Activated gamma-delta T cell treated with anti-CD3 and anti-CD28 coated beads, Interleukin-2, amount 50 U/mL, for 16 hours (primary cell): ENCODE measurements around the gene KCTD10.

Experiments
- DNase-seq: peaks from one replicate; pipeline ENCODE4 v3.0.0-alpha.2; 2020; ENCODE audit warnings: low read depth

Gene KCTD10

DNA sequence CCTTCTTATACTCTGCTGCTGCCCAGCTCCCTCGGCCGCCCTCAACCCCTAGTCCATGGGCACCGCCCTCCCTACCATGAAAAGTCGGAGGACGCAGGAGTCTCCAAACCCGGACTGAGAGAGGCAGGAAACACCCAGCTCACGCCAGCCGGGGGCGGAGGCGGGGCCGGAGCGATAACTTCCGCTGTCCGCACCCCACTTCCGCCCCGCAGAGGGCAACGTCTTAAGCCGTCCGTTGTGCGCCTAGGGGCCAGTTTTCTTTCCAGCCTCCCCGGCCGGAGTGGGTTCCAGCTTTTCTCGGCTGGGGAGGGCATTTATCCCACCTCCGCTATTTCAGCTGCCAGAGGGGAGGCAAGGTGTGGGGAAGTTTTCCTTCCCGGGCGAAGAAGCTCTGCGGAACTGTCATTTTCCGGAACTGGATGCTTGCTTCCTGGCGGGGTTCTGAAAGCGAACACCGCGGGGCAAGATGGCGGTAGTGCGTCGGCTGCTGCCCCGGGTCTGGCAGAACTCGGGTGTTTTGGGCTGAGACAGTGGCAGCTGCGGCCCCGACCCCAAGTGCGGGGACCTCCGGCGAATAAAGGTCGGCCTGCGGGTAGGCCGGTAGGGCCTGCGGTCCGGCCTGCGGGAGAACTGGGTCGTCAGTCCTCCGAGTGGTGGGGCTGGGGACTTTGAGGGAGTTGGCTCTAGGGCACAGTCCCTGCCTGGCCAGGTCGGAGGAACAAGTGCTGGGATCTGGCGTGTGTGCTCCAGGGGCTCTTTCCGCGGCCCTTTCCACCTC lies at the start of gene KCTD10, which contains the start of gene UBE3B:
Gene KCTD10, minus strand, starts transcription at position 116 of the 778 bp plus-strand sequence. Its CDS starts 38 bp downstream, at position 78.
Gene UBE3B, plus strand, starts transcription at position 450 of the 778 bp plus-strand sequence. CDS start 5,918 bp downstream, outside the sequence.
- DNase-seq, result peak; percentile 78

DNA sequence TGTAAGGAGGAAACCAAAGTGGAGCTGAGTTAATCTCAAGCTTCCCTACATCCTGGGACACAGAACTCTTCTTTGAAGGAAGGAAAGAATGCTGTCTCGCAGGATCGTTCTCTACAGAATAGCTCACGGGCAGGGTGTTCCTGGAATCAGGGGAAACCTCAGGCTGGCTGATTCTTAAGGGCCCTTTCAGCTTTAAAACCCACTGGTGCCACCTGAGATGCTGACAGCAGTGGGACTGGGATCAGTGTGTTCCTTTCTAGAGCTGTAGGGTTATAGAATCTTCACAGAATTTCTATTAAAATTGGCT lies 48.1 kb upstream of the KCTD10 start:
- DNase-seq, result no peak

- no peak for DNase-seq
These were observed 47.6 kb upstream of the KCTD10 start for GRCh38 chr12:109524466-109525278.

DNA sequence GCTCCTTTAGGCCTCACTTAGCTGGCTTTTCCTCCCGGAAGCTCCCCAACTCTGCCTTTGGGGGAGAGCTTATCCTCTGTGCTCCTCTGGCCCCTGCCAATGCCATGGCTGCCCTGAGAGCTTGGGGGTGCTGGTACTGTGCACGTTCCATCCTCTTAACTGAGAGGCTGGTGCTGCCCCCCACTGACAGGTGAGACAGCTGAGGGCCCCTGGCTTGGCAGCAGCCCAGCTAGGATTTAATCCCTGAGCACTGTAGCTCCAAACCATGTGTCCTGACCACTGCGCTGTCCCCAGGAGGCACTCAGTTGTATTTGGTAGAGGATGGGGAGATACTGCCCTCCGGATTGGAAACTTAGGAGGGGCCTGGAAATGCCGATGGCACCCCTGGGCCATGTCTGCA lies 46.4 kb upstream of the KCTD10 start:
- DNase-seq, result no peak

- DNase-seq, result no peak
These were observed 46.0 kb upstream of the KCTD10 start for GRCh38 chr12:109523071-109523470.

DNA sequence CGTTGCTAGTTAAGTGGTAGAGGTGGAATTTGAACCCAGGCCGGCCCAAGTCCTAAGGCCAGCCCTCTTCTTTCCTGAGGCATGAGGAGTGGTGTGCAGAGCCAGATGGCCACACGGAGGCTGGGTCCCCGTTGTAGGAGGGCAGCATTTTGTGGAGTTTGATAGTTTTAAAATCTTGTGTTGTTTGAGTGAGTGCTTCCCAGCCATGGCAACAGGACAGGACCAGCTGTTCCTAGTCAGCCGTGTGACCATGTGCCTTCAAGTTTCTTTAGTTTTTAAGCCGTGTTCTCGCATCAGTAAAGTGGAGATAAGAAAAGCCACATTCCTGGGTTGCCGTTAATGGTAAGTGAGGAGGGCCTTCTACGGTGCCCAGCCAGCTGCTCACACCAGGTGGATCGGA lies 44.7 kb upstream of the KCTD10 start:
- DNase-seq, result no peak

DNA sequence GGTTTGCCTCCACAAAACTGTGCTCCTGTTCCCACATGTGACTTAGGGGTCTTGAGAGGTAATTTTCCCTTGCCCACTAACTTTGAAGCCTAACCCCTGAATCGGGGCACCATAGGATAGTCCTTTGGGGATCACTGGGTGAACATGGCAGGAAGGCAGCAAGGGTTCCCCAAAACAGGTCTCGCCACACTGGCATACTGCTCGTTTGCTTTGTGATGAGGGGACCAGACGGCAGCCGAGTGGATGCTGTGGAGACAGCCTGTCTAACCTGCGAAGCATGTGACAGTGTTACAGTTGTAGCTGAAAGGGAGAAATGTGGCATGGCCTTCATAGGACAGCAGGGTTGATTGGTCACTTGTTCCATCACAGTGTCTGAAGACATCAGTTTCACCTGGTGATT lies 42.7 kb upstream of the KCTD10 start:
- DNase-seq, result no peak

GRCh38 chr12:109518820-109519665 lies 41.9 kb upstream of the KCTD10 start:
- DNase-seq, result peak; percentile 33

- no peak for DNase-seq
These were observed 40.5 kb upstream of the KCTD10 start for GRCh38 chr12:109517619-109518018.

- no peak for DNase-seq
These were observed 36.9 kb upstream of the KCTD10 start for GRCh38 chr12:109513977-109514376.

DNA sequence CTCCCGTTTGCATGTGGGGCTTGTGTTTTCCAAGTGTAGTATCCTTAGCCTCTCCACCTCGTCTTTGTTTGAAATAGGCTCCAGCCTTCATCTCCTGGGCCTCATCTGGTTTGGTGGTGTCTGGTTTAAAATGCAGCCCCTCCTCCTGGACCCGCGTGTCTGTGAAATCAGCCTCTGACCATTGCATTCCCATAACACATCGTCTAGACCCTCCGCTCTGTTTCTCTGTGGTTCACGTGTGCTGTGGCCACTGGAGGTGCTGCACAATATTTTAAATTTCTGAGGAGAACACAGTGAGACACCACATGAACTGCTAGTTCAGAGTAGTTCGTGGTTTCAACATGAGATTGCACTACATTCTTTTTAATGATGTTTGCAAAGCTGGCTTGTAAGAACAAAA lies 36.0 kb upstream of the KCTD10 start:
- DNase-seq, result no peak

- DNase-seq, result no peak
These were observed 35.5 kb upstream of the KCTD10 start for GRCh38 chr12:109512608-109513007.

- DNase-seq, result no peak
These were observed 33.1 kb upstream of the KCTD10 start for GRCh38 chr12:109510196-109510595.

DNA sequence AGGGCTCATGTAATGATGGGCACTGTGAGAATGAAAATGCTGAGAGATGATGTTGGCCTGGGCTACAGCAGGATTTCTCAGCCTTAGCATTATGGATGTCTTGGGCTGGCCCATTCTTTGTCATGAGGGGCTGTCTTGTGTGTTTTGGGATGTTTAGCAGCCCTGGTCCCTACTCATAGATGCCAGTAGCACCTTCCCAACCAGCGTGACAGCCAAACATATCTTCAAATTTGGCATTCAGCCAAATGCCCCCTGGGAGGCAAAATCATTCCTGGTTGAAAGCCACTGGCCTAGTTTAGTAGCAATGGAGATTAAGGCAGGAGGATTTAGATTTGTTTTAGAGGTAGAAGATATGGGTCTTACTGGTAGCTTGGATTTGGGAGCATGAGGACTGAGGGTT lies 27.0 kb upstream of the KCTD10 start:
- no peak for DNase-seq

DNA sequence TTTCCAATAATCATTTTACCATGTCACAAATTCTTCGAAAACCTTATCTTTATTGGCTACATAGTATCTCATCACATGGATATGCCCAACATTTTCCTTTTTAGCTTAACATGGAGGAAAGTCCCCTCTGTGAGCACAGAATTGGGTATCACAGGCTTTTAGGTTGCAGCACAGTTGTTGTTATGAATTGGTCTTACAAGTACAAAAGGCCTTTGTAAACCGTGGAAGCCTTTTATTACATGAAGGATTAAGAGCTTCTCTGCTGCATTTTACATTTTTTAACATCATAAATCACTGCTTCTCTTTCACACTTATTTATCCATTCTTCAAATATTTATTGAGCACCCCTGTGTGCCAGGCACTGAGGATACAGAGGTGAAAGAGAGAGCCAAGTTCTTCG lies 26.5 kb upstream of the KCTD10 start:
- DNase-seq, result no peak

- DNase-seq, result no peak
These were observed 25.2 kb upstream of the KCTD10 start for GRCh38 chr12:109502332-109502731.

GRCh38 chr12:109501299-109501698 lies 24.2 kb upstream of the KCTD10 start:
- DNase-seq, result no peak

- no peak for DNase-seq
These were observed 23.5 kb upstream of the KCTD10 start for GRCh38 chr12:109500406-109501185.

DNA sequence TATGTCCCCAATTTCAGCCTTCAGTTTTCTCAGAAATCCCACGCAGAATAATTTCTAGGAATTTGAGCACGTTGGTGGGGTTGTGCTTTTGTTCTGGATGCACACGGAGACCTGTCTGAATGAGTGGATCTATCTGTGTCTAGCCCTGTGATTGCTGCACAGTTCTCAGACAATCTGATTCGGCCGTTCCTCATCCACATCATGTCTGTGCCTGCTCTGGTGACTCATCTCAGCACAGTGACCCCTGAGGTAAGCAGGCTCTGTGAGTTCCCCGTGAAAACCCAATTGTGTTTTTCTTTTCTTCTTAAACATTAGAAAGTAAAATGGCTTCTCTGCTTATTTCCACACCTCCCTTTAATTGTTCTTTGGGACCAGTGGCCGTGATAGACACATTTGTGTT lies 20.6 kb upstream of the KCTD10 start:
- no peak for DNase-seq

DNA sequence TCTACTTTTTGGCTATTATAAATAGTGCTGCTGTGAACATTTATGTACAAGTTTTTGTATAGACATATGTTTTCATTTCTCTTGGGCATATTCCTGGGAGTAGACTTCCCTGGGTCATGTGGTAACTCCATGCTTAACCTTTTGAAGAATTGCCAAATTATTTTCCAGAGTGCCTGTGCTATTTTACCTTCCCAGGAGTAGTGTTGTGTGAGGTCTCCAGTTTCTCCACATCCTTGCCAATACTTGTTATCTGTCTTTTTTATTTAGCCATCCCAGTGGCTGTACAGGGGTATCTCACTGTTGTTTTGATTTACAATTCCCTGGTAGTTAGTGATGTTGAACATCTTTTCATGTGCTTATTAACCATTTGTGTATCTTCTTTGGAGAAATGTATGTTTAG lies 19.2 kb upstream of the KCTD10 start:
- DNase-seq, result no peak

DNA sequence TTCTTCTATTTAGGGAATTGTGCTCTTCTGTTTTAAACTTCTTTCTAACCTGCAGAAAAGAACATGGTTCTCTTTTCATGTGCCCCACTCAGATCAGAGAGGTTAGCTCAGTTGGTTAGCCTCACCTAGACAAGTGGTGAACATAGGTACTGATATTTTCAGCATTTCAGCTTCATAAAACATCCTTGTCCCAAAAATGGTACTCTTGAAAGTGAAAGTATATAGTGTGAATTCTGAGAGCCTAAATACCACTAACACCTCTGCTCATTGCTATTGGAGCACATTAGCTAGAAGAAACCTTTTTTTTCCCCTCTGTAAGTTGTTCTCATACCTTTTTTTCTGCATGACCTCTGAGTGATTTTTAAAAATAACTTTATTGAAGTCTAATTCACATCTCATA lies 17.9 kb upstream of the KCTD10 start:
- no peak for DNase-seq
